CD14-positive monocyte (primary cell): Measurements from ENCODE around the gene MAST4. TPM values are rescaled to one million over a fixed set of nuclear protein-coding genes. Genes with fewer than 3 reads are reported as not detected.

ENCODE experiments used
- DNase-seq, 3 donors: peaks; one replicate each; pipeline ENCODE4 v3.0.0-alpha.2; 2011 to 2022
- H2AFZ ChIP-seq: 2 replicates; pipeline ENCODE4 v1.6.0; 2012; ENCODE audit warnings: mild to moderate bottlenecking, low read depth, low read length, inconsistent platforms; ENCODE audit not compliant: insufficient read depth, poor library complexity, severe bottlenecking
- H3K27ac ChIP-seq, 2 donors: 1 replicate in 1 of 2; 2 replicates in 1 of 2; pipeline ENCODE4 v1.5.1; 2012 to 2013; ENCODE audit warnings: low read length in 2 of 2, control low read depth in 1 of 2, inconsistent platforms in 1 of 2, low read depth in 1 of 2, mild to moderate bottlenecking in 1 of 2
- H3K27me3 ChIP-seq, 2 donors: one replicate each; pipeline versions ENCODE4 v1.6.0 to v1.6.1; 2011 to 2013; ENCODE audit warnings: low read length in 2 of 2; ENCODE audit not compliant: control insufficient read depth in 2 of 2, insufficient read depth in 2 of 2
- H3K36me3 ChIP-seq, 2 donors: replicated peaks in 1 of 2; 1 replicate in 1 of 2; 2 replicates in 1 of 2; pipeline versions ENCODE4 v1.5.1 to v1.6.1; 2012 to 2013; ENCODE audit warnings: low read length in 2 of 2, control low read depth in 1 of 2, inconsistent platforms in 1 of 2, mild to moderate bottlenecking in 1 of 2; ENCODE audit not compliant: insufficient read depth in 2 of 2, control insufficient read depth in 1 of 2
- H3K4me1 ChIP-seq, 2 donors: 1 replicate in 1 of 2; 2 replicates in 1 of 2; pipeline versions ENCODE4 v1.5.1 to v1.6.1; 2012 to 2013; ENCODE audit warnings: low read length in 2 of 2, control low read depth in 1 of 2, inconsistent platforms in 1 of 2, mild to moderate bottlenecking in 1 of 2, moderate library complexity in 1 of 2; ENCODE audit not compliant: insufficient read depth in 2 of 2, control insufficient read depth in 1 of 2
- H3K4me2 ChIP-seq: replicated peaks from 2 replicates; pipeline ENCODE3; 2012; ENCODE audit warnings: low read length, moderate library complexity, mild to moderate bottlenecking; ENCODE audit not compliant: poor library complexity, severe bottlenecking; ENCODE audit errors: extremely low read depth
- H3K4me3 ChIP-seq, 3 experiments: fragments of 200-600 bp in 1 of 3; sonication (generic) in 1 of 3; replicated peaks in 1 of 3; 1 replicate in 2 of 3; 2 replicates in 1 of 3; pipeline ENCODE4 v1.5.1; 2011 to 2013; ENCODE audit warnings: low read length in 3 of 3, mild to moderate bottlenecking in 3 of 3, control low read depth in 2 of 3, low read depth in 2 of 3, inconsistent platforms in 1 of 3, moderate library complexity in 1 of 3
- H3K79me2 ChIP-seq: 2 replicates; pipeline ENCODE4 v1.6.0; 2012; ENCODE audit warnings: mild to moderate bottlenecking, control low read depth, inconsistent platforms, low read length, moderate library complexity; ENCODE audit not compliant: insufficient read depth
- H3K9ac ChIP-seq: 2 replicates; pipeline ENCODE4 v1.6.0; 2017; ENCODE audit warnings: low read length, mild to moderate bottlenecking; ENCODE audit not compliant: insufficient read depth, poor library complexity, severe bottlenecking
- H3K9me3 ChIP-seq, 2 donors: replicated peaks in 1 of 2; 1 replicate in 1 of 2; 2 replicates in 1 of 2; pipeline versions ENCODE4 v1.5.1 to v1.6.1; 2012 to 2013; ENCODE audit warnings: low read length in 2 of 2, control low read depth in 1 of 2; ENCODE audit not compliant: control insufficient read depth in 1 of 2, insufficient read depth in 1 of 2
- H4K20me1 ChIP-seq: 2 replicates; pipeline ENCODE4 v1.6.0; 2012; ENCODE audit warnings: mild to moderate bottlenecking, low read length, control low read depth, moderate library complexity; ENCODE audit not compliant: insufficient read depth
- H3K27ac Mint-ChIP-seq, 7 donors: one replicate each; pipeline ENCODE4 v1.8.0; 2020; ENCODE audit warnings: mild to moderate bottlenecking in 7 of 7, mixed read lengths in 7 of 7, moderate library complexity in 6 of 7, inconsistent platforms in 2 of 7
- H3K27me3 Mint-ChIP-seq, 3 donors: one replicate each; pipeline ENCODE4 v1.8.0; 2021 to 2022; ENCODE audit warnings: low read depth in 3 of 3, mild to moderate bottlenecking in 3 of 3, mixed read lengths in 3 of 3, moderate library complexity in 3 of 3, inconsistent platforms in 1 of 3
- H3K36me3 Mint-ChIP-seq, 2 donors: one replicate each; pipeline ENCODE4 v1.8.0; 2020; ENCODE audit warnings: mixed read lengths in 2 of 2, inconsistent platforms in 1 of 2, mild to moderate bottlenecking in 1 of 2
- H3K4me1 Mint-ChIP-seq: one replicate; pipeline ENCODE4 v1.8.0; 2020; ENCODE audit warnings: mild to moderate bottlenecking, mixed read lengths
- H3K4me3 Mint-ChIP-seq, 2 donors: one replicate each; pipeline ENCODE4 v1.8.0; 2020; ENCODE audit warnings: mild to moderate bottlenecking in 2 of 2, mixed read lengths in 2 of 2, moderate library complexity in 1 of 2
- H3K9me3 Mint-ChIP-seq, 7 donors: one replicate each; pipeline ENCODE4 v1.8.0; 2020 to 2022; ENCODE audit warnings: mixed read lengths in 7 of 7, mild to moderate bottlenecking in 6 of 7, moderate library complexity in 6 of 7, inconsistent platforms in 2 of 7
- CTCF ChIP-seq: fragments of 200-600 bp; IDR thresholded peaks from one replicate; pipeline ENCODE4 v1.8.0; 2022; ENCODE audit warnings: antibody characterized with exemption, mild to moderate bottlenecking
- WGBS: methylation state at CpG from one replicate; pipeline ENCODE4 v1.1.5; 2013; ENCODE audit warnings: missing lambda C conversion rate; ENCODE audit not compliant: insufficient coverage; 5-methylcytosine and 5-hydroxymethylcytosine counted together
- intact Hi-C, 2 donors: fragments of 100-400 bp; cut with micrococcal nuclease; formaldehyde crosslinking; loops; one replicate each; pipeline versions ENCODE4 v1.15.0 to v1.15.1; 2023
- polyA plus RNA-seq, 3 donors: library from polyadenylated mRNA; depleted of rRNA in 1 of 3; unstranded in 2 of 3; stranded (reverse) in 1 of 3; fragments of 300-500 nt in 2 of 3; fragments of >200 nt in 1 of 3; fragmentation: Illumina TruSeq in 2 of 3; gene quantifications; 1 replicate in 2 of 3; 2 replicates in 1 of 3; pipeline ENCODE4 v1.2.3, GENCODE V29; 2012 to 2021

MAST4 gene
- polyA plus RNA-seq, 3 donors: 0.03 to 0.24 TPM; not detected in 1

- H3K27ac Mint-ChIP-seq: peak overlapping the region; percentile 71 to 87 (median 79)
- peaks cover 31 to 33% of the 10 kb centered on the region in 2 donors for H3K4me1 ChIP-seq
- H2AFZ ChIP-seq: no peak overlapping the region
- no peak overlapping the region for H3K4me2 ChIP-seq
- peak; percentile 79 to 90 (median 88) for DNase-seq
- intact Hi-C loops: loop anchor here in 1 of 2 donors (2.0 kb wide), 1 partner anchor 15 kb away; no protein-coding TSS in a partner anchor
- peaks cover 36 to 43% of the 10 kb centered on the region in 2 donors for H3K9me3 ChIP-seq
- H4K20me1 ChIP-seq: no peaks in the 10 kb centered on the region
- no peak overlapping the region for H3K4me3 Mint-ChIP-seq
- WGBS: no CpG with 5 or more reads among the region's 1 CpG
- H3K36me3 Mint-ChIP-seq: peaks cover 32 to 70% of the 10 kb centered on the region in 2 donors
- H3K9me3 Mint-ChIP-seq: peaks cover 21 to 52% (median 40%) of the 10 kb centered on the region in 7 donors
- H3K27me3 ChIP-seq: no peaks in the 10 kb centered on the region
- no peak for TF ChIP-seq CTCF
- no peak overlapping the region for H3K9ac ChIP-seq
- peaks cover 9 to 21% of the 10 kb centered on the region in 2 donors for H3K36me3 ChIP-seq
- peaks cover 37% of the 10 kb centered on the region for H3K4me1 Mint-ChIP-seq
- peaks cover 0 to 8% (median 1%) of the 10 kb centered on the region in 3 donors for H3K27me3 Mint-ChIP-seq
- H3K4me3 ChIP-seq: peak overlapping the region in 1 of 3 experiments; percentile 5
- H3K27ac ChIP-seq: peak overlapping the region in 1 of 2 donors; percentile 44
- H3K79me2 ChIP-seq: peaks cover 23% of the 10 kb centered on the region
These were observed 581.9 kb downstream of the MAST4 start for GRCh38 chr5:67178085-67178484.

GRCh38 chr5:67178966-67179365 lies 582.8 kb downstream of the MAST4 start:
- H3K36me3 Mint-ChIP-seq: peaks cover 41 to 79% of the 10 kb centered on the region in 2 donors
- peak overlapping the region in 1 of 2 donors; percentile 44 for H3K27ac ChIP-seq
- no CpG with 5 or more reads among the region's 7 CpGs for WGBS

More at GRCh38 chr5:67178966-67179365, 582.8 kb downstream of the MAST4 start:
- Histone ChIP-seq H4K20me1 (no peaks in the 10 kb centered on the region), H3K27me3 (no peaks in the 10 kb centered on the region), H3K9me3 (peaks cover 36 to 41% of the 10 kb centered on the region in 2 donors), H3K4me3 (peak overlapping the region in 1 of 3 experiments; percentile 5), H3K36me3 (peaks cover 18 to 30% of the 10 kb centered on the region in 2 donors), H3K9ac (no peak overlapping the region), H3K4me1 (peaks cover 36 to 39% of the 10 kb centered on the region in 2 donors), H2AFZ (no peak overlapping the region), H3K79me2 (peaks cover 32% of the 10 kb centered on the region), H3K4me2 (no peak overlapping the region)
- DNase-seq: peak in 1 of 3 donors; percentile 24
- peaks cover 0 to 8% (median 1%) of the 10 kb centered on the region in 3 donors for H3K27me3 Mint-ChIP-seq
- peak overlapping the region; percentile 21 to 87 (median 78) for H3K27ac Mint-ChIP-seq
- no peak for TF ChIP-seq CTCF
- H3K9me3 Mint-ChIP-seq: peaks cover 21 to 52% (median 39%) of the 10 kb centered on the region in 7 donors
- H3K4me3 Mint-ChIP-seq: no peak overlapping the region
- intact Hi-C loops: loop anchor here in 1 of 2 donors (2.0 kb wide), 1 partner anchor 14 kb away; no protein-coding TSS in a partner anchor
- peaks cover 43% of the 10 kb centered on the region for H3K4me1 Mint-ChIP-seq
